DOHH2 (cell line): ENCODE measurements around the gene PDF.

Source experiments
- H3F3A ChIP-seq: fragments of 200-600 bp; sonication (generic), shearing (Covaris generic); 2 replicates; pipeline ENCODE4 v1.6.0; 2016; ENCODE audit warnings: antibody characterized with exemption, mild to moderate bottlenecking; ENCODE audit not compliant: control insufficient read depth, insufficient read depth
- H3K27ac ChIP-seq: fragments of 200-600 bp; sonication (generic); 2 replicates; pipeline ENCODE4 v1.5.1; 2014; ENCODE audit warnings: low read depth, mild to moderate bottlenecking, low read length, moderate library complexity
- H3K27me3 ChIP-seq: fragments of 200-600 bp; sonication (generic); 2 replicates; pipeline ENCODE4 v1.6.1; 2014; ENCODE audit warnings: mild to moderate bottlenecking, low read length, mixed read lengths; ENCODE audit not compliant: control insufficient read depth
- H3K36me3 ChIP-seq: fragments of 200-600 bp; sonication (generic); 2 replicates; pipeline ENCODE4 v1.6.1; 2014; ENCODE audit warnings: mild to moderate bottlenecking, low read length, moderate library complexity, mixed read lengths; ENCODE audit not compliant: control insufficient read depth
- H3K4me1 ChIP-seq: fragments of 200-600 bp; sonication (generic); 2 replicates; pipeline ENCODE4 v1.6.1; 2014; ENCODE audit warnings: mild to moderate bottlenecking, low read length, mixed read lengths; ENCODE audit not compliant: control insufficient read depth
- H3K4me2 ChIP-seq: fragments of 200-600 bp; sonication (generic); 2 replicates; pipeline ENCODE4 v1.6.0; 2014; ENCODE audit warnings: mild to moderate bottlenecking, low read length, moderate library complexity
- H3K4me3 ChIP-seq: fragments of 200-600 bp; sonication (generic); 2 replicates; pipeline ENCODE4 v1.5.1; 2014; ENCODE audit warnings: mild to moderate bottlenecking, low read length, mixed read lengths
- H3K79me2 ChIP-seq: fragments of 200-600 bp; sonication (generic); 2 replicates; pipeline ENCODE4 v1.6.1; 2014; ENCODE audit warnings: mild to moderate bottlenecking, low read length, mixed read lengths; ENCODE audit not compliant: control insufficient read depth
- H3K9me2 ChIP-seq: fragments of 200-600 bp; sonication (generic); replicated peaks from 2 replicates; pipeline ENCODE4 v1.6.1; 2014; ENCODE audit warnings: mild to moderate bottlenecking, low read length, mixed read lengths; ENCODE audit not compliant: control insufficient read depth
- H3K9me3 ChIP-seq: fragments of 200-600 bp; sonication (generic); 2 replicates; pipeline ENCODE4 v1.6.1; 2014; ENCODE audit warnings: antibody characterized with exemption, low read length, mixed read lengths; ENCODE audit not compliant: control insufficient read depth, insufficient read depth
- H4K20me1 ChIP-seq: fragments of 200-600 bp; sonication (generic); 2 replicates; pipeline ENCODE4 v1.6.0; 2014; ENCODE audit warnings: low read depth, mild to moderate bottlenecking, antibody characterized with exemption, low read length, moderate library complexity; ENCODE audit not compliant: control insufficient read depth, insufficient read depth
- CTCF ChIP-seq: fragments of 200-600 bp; sonication (generic); IDR thresholded peaks from one replicate; pipeline ENCODE4 v1.5.1; 2014; ENCODE audit warnings: antibody characterized with exemption, mild to moderate bottlenecking, low read depth, low read length; ENCODE audit not compliant: poor library complexity, severe bottlenecking
- EZH2phosphoT487 ChIP-seq: fragments of 200-600 bp; sonication (generic); IDR thresholded peaks from 2 replicates; pipeline ENCODE4 v1.6.1; 2017; ENCODE audit warnings: borderline replicate concordance, mild to moderate bottlenecking, antibody characterized with exemption, low read length, moderate library complexity, mixed read lengths

Gene PDF

GRCh38 chr16:69319381-69319780 lies 11.0 kb downstream of the PDF start:
- Histone ChIP-seq H3K27me3 (no peaks in the 10 kb centered on the region), H3K79me2 (peaks cover 70% of the 10 kb centered on the region), H3K27ac (no peak overlapping the region), H3K4me1 (peaks cover 6% of the 10 kb centered on the region; the same call in 1 of the 2 replicates), H3K4me2 (no peak overlapping the region), H3K9me2 (no peaks in the 10 kb centered on the region), H3K9me3 (no peaks in the 10 kb centered on the region), H4K20me1 (peaks cover 12% of the 10 kb centered on the region; the same call in 1 of the 2 replicates), H3K36me3 (peaks cover 92% of the 10 kb centered on the region), H3K4me3 (no peak overlapping the region), H3F3A (no peaks in the 10 kb centered on the region)
- no peak for TF ChIP-seq CTCF
- no peak for TF ChIP-seq EZH2phosphoT487

- H3K79me2 ChIP-seq = peaks cover 70% of the 10 kb centered on the region
- H3F3A ChIP-seq = no peaks in the 10 kb centered on the region
- TF ChIP-seq CTCF (no peak), EZH2phosphoT487 (no peak)
- H3K4me1 ChIP-seq = peaks cover 6% of the 10 kb centered on the region; the same call in 1 of the 2 replicates
- no peak overlapping the region for H3K4me3 ChIP-seq
- H3K27ac ChIP-seq = no peak overlapping the region
- peaks cover 92% of the 10 kb centered on the region for H3K36me3 ChIP-seq
- no peak overlapping the region for H3K4me2 ChIP-seq
- H3K9me3 ChIP-seq = no peaks in the 10 kb centered on the region
- no peaks in the 10 kb centered on the region for H3K9me2 ChIP-seq
- H4K20me1 ChIP-seq = peaks cover 8% of the 10 kb centered on the region; the same call in 1 of the 2 replicates
- no peaks in the 10 kb centered on the region for H3K27me3 ChIP-seq
These were observed 11.5 kb downstream of the PDF start for GRCh38 chr16:69318911-69319289.

GRCh38 chr16:69318177-69318910 lies 12.0 kb downstream of the PDF start:
- H3K4me2 ChIP-seq = no peak overlapping the region
- peaks cover 70% of the 10 kb centered on the region for H3K79me2 ChIP-seq
- H3K4me1 ChIP-seq = peaks cover 6% of the 10 kb centered on the region; the same call in 1 of the 2 replicates
- no peaks in the 10 kb centered on the region for H3K27me3 ChIP-seq
- TF ChIP-seq CTCF (no peak), EZH2phosphoT487 (no peak)
- H3K9me2 ChIP-seq = no peaks in the 10 kb centered on the region
- peaks cover 92% of the 10 kb centered on the region for H3K36me3 ChIP-seq
- no peaks in the 10 kb centered on the region for H3F3A ChIP-seq
- no peak overlapping the region for H3K4me3 ChIP-seq
- H3K9me3 ChIP-seq = no peaks in the 10 kb centered on the region
- H3K27ac ChIP-seq = no peak overlapping the region
- H4K20me1 ChIP-seq = peaks cover 6% of the 10 kb centered on the region; the same call in 1 of the 2 replicates
